ENCODE data around the gene NFATC1.

DNA sequence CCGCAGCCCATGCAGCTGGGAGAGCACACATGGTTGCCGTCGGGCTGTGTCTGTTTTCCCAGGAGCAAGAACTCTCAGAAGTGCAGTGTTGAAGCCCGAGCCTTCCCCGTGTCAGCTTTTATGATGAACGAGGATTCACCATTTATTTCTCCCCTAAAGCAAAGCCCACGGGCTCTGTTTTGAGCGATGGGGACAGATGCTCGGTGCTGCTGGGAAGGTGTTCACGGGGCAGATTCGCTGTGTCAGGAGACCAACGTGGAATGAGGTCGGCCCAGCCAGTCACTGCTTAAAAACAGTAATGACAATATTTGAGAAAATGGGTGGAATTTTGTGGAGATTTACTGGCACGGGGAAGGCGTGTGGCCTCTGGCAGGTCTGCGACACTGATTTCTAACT lies 43.9 kb downstream of the NFATC1 start:
- TF ChIP-seq, protein P1, sequence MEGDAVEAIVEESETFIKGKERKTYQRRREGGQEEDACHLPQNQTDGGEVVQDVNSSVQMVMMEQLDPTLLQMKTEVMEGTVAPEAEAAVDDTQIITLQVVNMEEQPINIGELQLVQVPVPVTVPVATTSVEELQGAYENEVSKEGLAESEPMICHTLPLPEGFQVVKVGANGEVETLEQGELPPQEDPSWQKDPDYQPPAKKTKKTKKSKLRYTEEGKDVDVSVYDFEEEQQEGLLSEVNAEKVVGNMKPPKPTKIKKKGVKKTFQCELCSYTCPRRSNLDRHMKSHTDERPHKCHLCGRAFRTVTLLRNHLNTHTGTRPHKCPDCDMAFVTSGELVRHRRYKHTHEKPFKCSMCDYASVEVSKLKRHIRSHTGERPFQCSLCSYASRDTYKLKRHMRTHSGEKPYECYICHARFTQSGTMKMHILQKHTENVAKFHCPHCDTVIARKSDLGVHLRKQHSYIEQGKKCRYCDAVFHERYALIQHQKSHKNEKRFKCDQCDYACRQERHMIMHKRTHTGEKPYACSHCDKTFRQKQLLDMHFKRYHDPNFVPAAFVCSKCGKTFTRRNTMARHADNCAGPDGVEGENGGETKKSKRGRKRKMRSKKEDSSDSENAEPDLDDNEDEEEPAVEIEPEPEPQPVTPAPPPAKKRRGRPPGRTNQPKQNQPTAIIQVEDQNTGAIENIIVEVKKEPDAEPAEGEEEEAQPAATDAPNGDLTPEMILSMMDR (IDR thresholded peaks at IDR 0.05): no peak
- TF ChIP-seq POLR2AphosphoS5 (IDR thresholded peaks at IDR 0.05) (no peak), POLR2A (IDR thresholded peaks at IDR 0.05) (no peak)
